ENCODE measurements around the gene OSBPL6.

- no peak for TF ChIP-seq CTCF (IDR thresholded peaks at IDR 0.05)
- TF ChIP-seq EP300 (IDR thresholded peaks at IDR 0.05) = no peak
- no peak for TF ChIP-seq POLR2A (IDR thresholded peaks at IDR 0.05)
- TF ChIP-seq POLR2AphosphoS5 (IDR thresholded peaks at IDR 0.05) = no peak
These were observed 73.3 kb downstream of the OSBPL6 start for GRCh38 chr2:178267660-178268059.

Measured in gastroesophageal sphincter (tissue), 3 donors.